Liver (tissue), 9 donors: ENCODE measurements around the gene B4GALNT3. TPM values are rescaled to one million over a fixed set of nuclear protein-coding genes. Genes with fewer than 3 reads are reported as not detected.
A peak's percentile ranks its signal among the peaks of the same experiment; 100 is the strongest.

ENCODE experiments used
- DNase-seq: peaks from one replicate; pipeline ENCODE4 v3.0.0-alpha.2; 2017; ENCODE audit warnings: low spot score
- H3K27ac ChIP-seq, 2 donors: one replicate each; pipeline ENCODE4 v1.7.0; 2013; ENCODE audit warnings: inconsistent platforms in 2 of 2, low read length in 2 of 2, control low read depth in 1 of 2, low read depth in 1 of 2, mild to moderate bottlenecking in 1 of 2
- H3K27me3 ChIP-seq, 4 donors: one replicate each; pipeline versions ENCODE4 v1.6.1 to v1.7.0; 2013; ENCODE audit warnings: low read length in 3 of 4, inconsistent platforms in 1 of 4, mild to moderate bottlenecking in 1 of 4, moderate library complexity in 1 of 4; ENCODE audit not compliant: control insufficient read depth in 4 of 4, insufficient read depth in 4 of 4
- H3K36me3 ChIP-seq, 4 donors: one replicate each; pipeline versions ENCODE4 v1.6.1 to v1.7.0; 2013; ENCODE audit warnings: low read length in 3 of 4, mild to moderate bottlenecking in 3 of 4, low read depth in 1 of 4, moderate library complexity in 1 of 4; ENCODE audit not compliant: control insufficient read depth in 4 of 4, insufficient read depth in 3 of 4
- H3K4me1 ChIP-seq, 4 donors: one replicate each; pipeline versions ENCODE4 v1.6.1 to v1.7.0; 2013; ENCODE audit warnings: low read length in 3 of 4, mild to moderate bottlenecking in 3 of 4, moderate library complexity in 1 of 4; ENCODE audit not compliant: control insufficient read depth in 4 of 4, insufficient read depth in 4 of 4
- H3K4me3 ChIP-seq, 3 donors: one replicate each; pipeline versions ENCODE4 v1.6.1 to v1.7.0; 2013; ENCODE audit warnings: low read length in 3 of 3, control low read depth in 1 of 3, low read depth in 1 of 3, mild to moderate bottlenecking in 1 of 3
- H3K9ac ChIP-seq, 2 donors: one replicate each; pipeline ENCODE4 v1.7.0; 2013; ENCODE audit warnings: low read length in 2 of 2, mild to moderate bottlenecking in 2 of 2, moderate library complexity in 2 of 2, control low read depth in 1 of 2, low read depth in 1 of 2
- H3K9me3 ChIP-seq, 4 donors: one replicate each; pipeline versions ENCODE4 v1.6.1 to v1.7.0; 2013; ENCODE audit warnings: low read length in 3 of 4; ENCODE audit not compliant: control insufficient read depth in 4 of 4
- ATF3 ChIP-seq: IDR thresholded peaks from 2 replicates; pipeline ENCODE4 v1.6.1; 2016; ENCODE audit warnings: antibody characterized with exemption
- EGR1 ChIP-seq, 2 donors: IDR thresholded peaks; 2 replicates each; pipeline ENCODE4 v1.6.1; 2016 to 2018; ENCODE audit warnings: antibody characterized with exemption in 2 of 2, low read depth in 2 of 2
- FOXA1 ChIP-seq: IDR thresholded peaks from 2 replicates; pipeline ENCODE4 v1.6.1; 2016; ENCODE audit warnings: antibody characterized with exemption
- FOXA2 ChIP-seq: IDR thresholded peaks from 2 replicates; pipeline ENCODE4 v1.6.1; 2016; ENCODE audit warnings: antibody characterized with exemption
- GABPA ChIP-seq, 2 donors: IDR thresholded peaks in 1 of 2; conservative IDR thresholded peaks in 1 of 2; 2 replicates each; pipeline ENCODE4 v1.6.1; 2016; ENCODE audit warnings: antibody characterized with exemption in 2 of 2, mild to moderate bottlenecking in 1 of 2, moderate library complexity in 1 of 2
- HNF4A ChIP-seq, 2 donors: conservative IDR thresholded peaks; 2 replicates each; pipeline ENCODE4 v1.6.1; 2016; ENCODE audit warnings: antibody characterized with exemption in 2 of 2, mild to moderate bottlenecking in 2 of 2
- HNF4G ChIP-seq: IDR thresholded peaks from 2 replicates; pipeline ENCODE4 v1.6.1; 2016; ENCODE audit warnings: antibody characterized with exemption
- JUND ChIP-seq, 2 donors: IDR thresholded peaks; 2 replicates each; pipeline ENCODE4 v1.6.1; 2016; ENCODE audit warnings: antibody characterized with exemption in 2 of 2
- MAX ChIP-seq: IDR thresholded peaks from 2 replicates; pipeline ENCODE4 v1.6.1; 2016; ENCODE audit warnings: antibody characterized with exemption
- NR2F2 ChIP-seq: IDR thresholded peaks from 2 replicates; pipeline ENCODE4 v1.6.1; 2016; ENCODE audit warnings: antibody characterized with exemption
- RAD21 ChIP-seq, 2 donors: IDR thresholded peaks; 2 replicates each; pipeline ENCODE4 v1.6.1; 2016; ENCODE audit warnings: antibody characterized with exemption in 2 of 2, mild to moderate bottlenecking in 2 of 2
- REST ChIP-seq: IDR thresholded peaks from 2 replicates; pipeline ENCODE4 v1.6.1; 2016; ENCODE audit warnings: antibody characterized with exemption, mild to moderate bottlenecking
- RXRA ChIP-seq, 2 donors: IDR thresholded peaks; 2 replicates each; pipeline ENCODE4 v1.6.1; 2017 to 2018; ENCODE audit warnings: antibody characterized with exemption in 2 of 2, mild to moderate bottlenecking in 1 of 2
- SP1 ChIP-seq: IDR thresholded peaks from 2 replicates; pipeline ENCODE4 v1.6.1; 2018; ENCODE audit warnings: antibody characterized with exemption, mild to moderate bottlenecking
- TAF1 ChIP-seq: conservative IDR thresholded peaks from 2 replicates; pipeline ENCODE4 v1.6.1; 2016; ENCODE audit warnings: antibody characterized with exemption, mild to moderate bottlenecking
- YY1 ChIP-seq: IDR thresholded peaks from 2 replicates; pipeline ENCODE4 v1.6.1; 2016; ENCODE audit warnings: antibody characterized with exemption, mild to moderate bottlenecking
- WGBS: extraction: QIAGEN DNeasy Blood & Tissue Kit; methylation state at CpG from one replicate; pipeline ENCODE4 v1.1.7; 2013; 5-methylcytosine and 5-hydroxymethylcytosine counted together
- polyA plus RNA-seq, 2 donors: library from polyadenylated mRNA; stranded (reverse) in 1 of 2; unstranded in 1 of 2; fragments of 200-250 nt in 1 of 2; fragments of >200 nt in 1 of 2; fragmentation: Nextera tagmentation in 1 of 2; extraction: Ambion mirVana in 1 of 2; gene quantifications; one replicate each; pipeline versions ENCODE4 v1.2.1 to v1.2.3, GENCODE V29; 2013 to 2015
- total RNA-seq, 2 donors: library from RNA; depleted of rRNA; stranded (reverse); fragments of >200 nt; gene quantifications; one replicate each; pipeline ENCODE4 v1.2.3, GENCODE V29; 2014
- TF ChIP-seq, protein P1 (sequence below): fragments of 150-350 bp; IDR thresholded peaks from 2 replicates; pipeline ENCODE4 v1.5.1; 2017; ENCODE audit warnings: improper control_type of control experiment, low read depth, low read length; ENCODE audit not compliant: missing input control
- TF ChIP-seq, protein P2 (sequence below): IDR thresholded peaks from 2 replicates; pipeline ENCODE4 v1.6.1; 2016; ENCODE audit warnings: antibody characterized with exemption
- donor health status: healthy.
- donor health status: healthy.
- donor health status: healthy.
- donor health status: healthy.
- donor health status: healthy.

Gene B4GALNT3
- total and polyA plus RNA-seq, 4 donors = 0.09 to 0.25 (median 0.14) TPM; not detected in 1

DNA sequence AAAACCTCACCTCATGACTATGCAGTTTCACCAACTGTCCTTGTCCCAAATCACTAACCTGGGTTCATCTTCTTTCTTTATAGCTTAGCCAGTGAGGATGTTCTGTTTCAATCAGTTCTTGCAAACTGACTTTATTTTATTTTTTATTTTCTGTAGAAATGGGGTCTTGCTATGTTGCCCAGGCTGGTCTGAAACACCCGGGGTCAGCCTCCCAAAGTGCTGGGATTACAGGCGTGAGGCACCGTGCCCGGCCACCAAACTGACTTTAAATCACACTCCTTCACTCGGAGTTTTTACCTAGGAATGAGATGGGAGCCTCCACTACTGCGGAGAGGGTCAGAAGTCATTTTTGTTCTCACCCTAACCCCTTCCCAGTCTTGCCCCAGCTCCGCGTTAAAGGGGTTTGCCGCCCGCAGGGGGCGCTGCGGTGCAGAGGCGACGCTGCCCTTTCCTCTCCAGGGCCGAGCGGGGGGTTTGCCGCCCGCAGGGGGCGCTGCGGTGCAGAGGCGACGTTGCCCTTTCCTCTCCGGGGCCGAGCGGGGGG, 7.0 kb upstream of the B4GALNT3 start:
- H3K4me1 ChIP-seq = no peaks in the 10 kb centered on the region
- no peak for TF ChIP-seq MAX
- TF ChIP-seq, protein P1, sequence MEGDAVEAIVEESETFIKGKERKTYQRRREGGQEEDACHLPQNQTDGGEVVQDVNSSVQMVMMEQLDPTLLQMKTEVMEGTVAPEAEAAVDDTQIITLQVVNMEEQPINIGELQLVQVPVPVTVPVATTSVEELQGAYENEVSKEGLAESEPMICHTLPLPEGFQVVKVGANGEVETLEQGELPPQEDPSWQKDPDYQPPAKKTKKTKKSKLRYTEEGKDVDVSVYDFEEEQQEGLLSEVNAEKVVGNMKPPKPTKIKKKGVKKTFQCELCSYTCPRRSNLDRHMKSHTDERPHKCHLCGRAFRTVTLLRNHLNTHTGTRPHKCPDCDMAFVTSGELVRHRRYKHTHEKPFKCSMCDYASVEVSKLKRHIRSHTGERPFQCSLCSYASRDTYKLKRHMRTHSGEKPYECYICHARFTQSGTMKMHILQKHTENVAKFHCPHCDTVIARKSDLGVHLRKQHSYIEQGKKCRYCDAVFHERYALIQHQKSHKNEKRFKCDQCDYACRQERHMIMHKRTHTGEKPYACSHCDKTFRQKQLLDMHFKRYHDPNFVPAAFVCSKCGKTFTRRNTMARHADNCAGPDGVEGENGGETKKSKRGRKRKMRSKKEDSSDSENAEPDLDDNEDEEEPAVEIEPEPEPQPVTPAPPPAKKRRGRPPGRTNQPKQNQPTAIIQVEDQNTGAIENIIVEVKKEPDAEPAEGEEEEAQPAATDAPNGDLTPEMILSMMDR = peak; percentile 11
- WGBS = 50% methylated on average over 17 of the region's 25 CpGs

GRCh38 chr12:454833-455232, 4.9 kb upstream of the B4GALNT3 start:
- H3K4me1 ChIP-seq = peaks cover 2 to 7% (median 4%) of the 10 kb centered on the region in 4 donors
- H3K9ac ChIP-seq = no peak overlapping the region
- H3K4me3 ChIP-seq = no peak overlapping the region
- 52% methylated on average over 1 of the region's 1 CpG for WGBS
- peaks cover 0 to 3% (median 0%) of the 10 kb centered on the region in 4 donors for H3K27me3 ChIP-seq
- H3K27ac ChIP-seq = no peak overlapping the region
- no peak for DNase-seq
- no peaks in the 10 kb centered on the region for H3K9me3 ChIP-seq
- TF ChIP-seq ATF3 (no peak), MAX (no peak), RXRA (IDR thresholded peaks at IDR 0.05) (no peak), FOXA2 (no peak), NR2F2 (no peak), RAD21 (IDR thresholded peaks at IDR 0.05) (no peak), HNF4A (conservative IDR thresholded peaks at IDR 0.05) (no peak), EGR1 (IDR thresholded peaks at IDR 0.05; ENCODE audit: low read depth in 2 of 2) (no peak), HNF4G (no peak), FOXA1 (no peak), SP1 (no peak), JUND (IDR thresholded peaks at IDR 0.05) (no peak), YY1 (no peak), TAF1 (no peak), REST (no peak), GABPA (IDR thresholded peaks at IDR 0.05 in 1 of 2, conservative IDR thresholded peaks at IDR 0.05 in 1 of 2) (no peak)
- TF ChIP-seq, protein P2, sequence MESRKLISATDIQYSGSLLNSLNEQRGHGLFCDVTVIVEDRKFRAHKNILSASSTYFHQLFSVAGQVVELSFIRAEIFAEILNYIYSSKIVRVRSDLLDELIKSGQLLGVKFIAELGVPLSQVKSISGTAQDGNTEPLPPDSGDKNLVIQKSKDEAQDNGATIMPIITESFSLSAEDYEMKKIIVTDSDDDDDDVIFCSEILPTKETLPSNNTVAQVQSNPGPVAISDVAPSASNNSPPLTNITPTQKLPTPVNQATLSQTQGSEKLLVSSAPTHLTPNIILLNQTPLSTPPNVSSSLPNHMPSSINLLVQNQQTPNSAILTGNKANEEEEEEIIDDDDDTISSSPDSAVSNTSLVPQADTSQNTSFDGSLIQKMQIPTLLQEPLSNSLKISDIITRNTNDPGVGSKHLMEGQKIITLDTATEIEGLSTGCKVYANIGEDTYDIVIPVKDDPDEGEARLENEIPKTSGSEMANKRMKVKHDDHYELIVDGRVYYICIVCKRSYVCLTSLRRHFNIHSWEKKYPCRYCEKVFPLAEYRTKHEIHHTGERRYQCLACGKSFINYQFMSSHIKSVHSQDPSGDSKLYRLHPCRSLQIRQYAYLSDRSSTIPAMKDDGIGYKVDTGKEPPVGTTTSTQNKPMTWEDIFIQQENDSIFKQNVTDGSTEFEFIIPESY = no peak
- TF ChIP-seq, protein P1 = no peak
- no peaks in the 10 kb centered on the region for H3K36me3 ChIP-seq

More for the DNA sequence above, 7.0 kb upstream of the B4GALNT3 start:
- Histone ChIP-seq H3K27ac (no peak overlapping the region), H3K9me3 (no peaks in the 10 kb centered on the region), H3K36me3 (no peaks in the 10 kb centered on the region), H3K9ac (no peak overlapping the region), H3K27me3 (peaks cover 0 to 4% (median 0%) of the 10 kb centered on the region in 4 donors), H3K4me3 (no peak overlapping the region)
- no peak for DNase-seq
